Fibroblast of skin of left quadriceps (primary cell): ENCODE measurements around the gene SSX2IP.
"Not testable (repeated sequence)": the region's sequence is repeated elsewhere in the genome, so short reads cannot be mapped to it uniquely, and the experiment has no call there.

ENCODE experiments used
- DNase-seq, 2 experiments: peaks; one replicate each; pipeline ENCODE4 v3.0.0-alpha.2; 2013; ENCODE audit warnings: low read depth in 2 of 2

Gene SSX2IP

DNA sequence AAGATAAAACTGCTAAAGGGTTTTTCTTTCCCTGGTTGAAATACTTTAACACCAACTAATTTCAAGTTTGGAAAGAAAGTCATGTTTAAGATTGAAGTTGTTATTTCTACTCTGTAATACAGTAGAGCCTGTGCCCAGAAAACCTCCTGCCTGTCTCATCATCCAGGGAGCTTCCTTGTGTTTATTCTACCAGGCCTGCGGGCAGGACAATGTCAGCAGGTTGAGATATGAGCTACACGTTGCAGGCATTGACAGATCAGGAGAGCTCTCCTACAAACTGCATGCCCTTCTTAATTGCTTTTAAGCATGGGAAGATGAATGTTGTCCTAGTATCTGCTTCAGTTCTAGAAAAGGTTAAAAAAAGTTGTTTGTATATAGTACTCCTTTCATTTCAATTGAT lies 72.9 kb downstream of the SSX2IP start:
- DNase-seq: no peak

DNA sequence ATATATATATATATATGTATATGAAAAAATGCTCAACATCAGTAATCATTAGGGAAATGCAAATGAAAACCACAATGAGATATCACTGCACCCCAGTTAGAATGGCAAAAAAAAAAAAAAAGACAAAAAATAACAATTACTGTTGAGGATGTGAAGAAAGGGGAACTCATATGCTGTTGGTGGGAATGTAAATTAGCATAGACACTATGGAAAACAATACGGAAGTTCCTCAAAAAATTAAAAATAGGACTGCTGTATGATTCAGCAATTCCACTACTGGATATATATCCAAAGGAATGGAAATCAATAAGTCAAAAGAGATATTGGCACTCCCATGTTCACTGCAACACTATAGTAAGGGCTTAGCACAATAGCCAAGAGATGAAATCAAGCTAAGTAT lies 74.5 kb downstream of the SSX2IP start:
- no peak for DNase-seq

DNA sequence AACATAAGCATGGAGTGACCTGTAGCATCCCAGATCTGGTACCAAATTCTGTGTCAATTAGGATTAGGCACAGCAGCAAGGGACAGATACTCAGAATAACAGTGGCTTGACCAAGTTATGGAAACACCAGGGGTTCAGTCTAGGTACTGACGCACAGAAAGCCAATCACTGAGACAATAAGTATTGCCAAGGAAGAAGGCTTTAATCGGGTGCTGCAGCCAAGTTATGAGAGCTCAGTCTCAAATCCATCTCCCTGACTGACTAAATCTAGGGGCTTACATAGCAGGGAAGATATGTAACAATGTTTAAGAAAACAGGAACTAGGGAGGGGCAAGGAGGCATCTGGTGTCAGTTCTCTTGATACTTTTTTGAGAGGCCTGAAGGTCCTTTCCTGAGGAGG lies 76.4 kb downstream of the SSX2IP start:
- no peak for DNase-seq

DNA sequence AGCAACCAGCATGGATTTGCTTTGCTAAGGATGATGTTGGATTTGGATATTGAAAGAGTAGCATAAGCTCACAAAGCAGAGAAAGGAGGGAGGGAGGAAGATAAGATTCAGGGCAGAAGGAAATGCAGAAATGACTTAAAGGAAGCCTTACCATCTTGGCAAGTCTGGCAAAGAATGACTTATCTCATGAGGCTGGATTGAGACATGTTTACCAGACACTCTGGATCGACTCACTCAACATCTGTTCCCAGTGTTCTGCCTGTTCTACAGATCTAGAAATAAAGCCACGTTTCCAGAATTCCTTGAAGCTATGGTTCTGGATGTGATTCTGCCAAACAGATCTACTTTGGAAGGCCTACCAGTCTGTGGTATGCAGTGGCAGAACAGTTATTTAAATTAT lies 77.2 kb downstream of the SSX2IP start:
- DNase-seq: no peak

DNA sequence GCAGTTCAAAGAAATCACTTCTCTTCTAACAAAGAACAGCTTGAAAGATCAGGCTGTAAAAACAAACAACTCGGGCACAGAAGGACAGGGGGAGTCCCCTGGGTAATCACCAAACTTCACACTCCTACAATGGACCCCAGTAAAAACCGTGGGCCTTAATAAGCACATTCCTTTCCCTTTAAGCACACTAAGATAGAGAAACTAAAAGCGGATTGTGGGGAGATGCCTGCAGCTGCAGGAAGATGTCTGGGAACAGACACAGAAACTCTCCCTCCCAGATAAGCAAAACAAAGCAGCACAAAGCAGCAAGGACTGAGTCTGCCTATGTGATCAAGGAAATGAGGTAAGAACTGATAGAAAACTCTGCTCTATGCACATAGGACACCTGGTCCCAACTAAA lies 78.5 kb downstream of the SSX2IP start:
- no peak for DNase-seq

DNA sequence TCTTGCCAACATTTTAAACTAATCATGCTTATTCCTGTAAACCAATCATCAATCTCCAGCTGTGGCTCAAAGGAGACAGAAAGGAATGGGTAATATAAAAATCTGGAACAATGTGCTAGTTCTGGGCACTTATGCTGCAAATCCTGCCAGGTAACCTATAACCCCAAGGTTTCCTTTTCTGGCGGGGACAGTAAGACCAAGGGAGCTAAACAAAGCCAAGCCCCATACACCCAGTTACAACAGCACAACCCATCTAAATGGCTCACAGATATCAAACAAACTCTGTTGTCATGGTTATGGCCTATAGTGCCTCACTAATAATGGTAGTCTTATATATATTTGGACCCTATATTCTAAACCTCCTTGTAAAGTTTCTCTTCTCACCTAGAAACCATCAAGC lies 79.2 kb downstream of the SSX2IP start:
- DNase-seq: no peak

DNA sequence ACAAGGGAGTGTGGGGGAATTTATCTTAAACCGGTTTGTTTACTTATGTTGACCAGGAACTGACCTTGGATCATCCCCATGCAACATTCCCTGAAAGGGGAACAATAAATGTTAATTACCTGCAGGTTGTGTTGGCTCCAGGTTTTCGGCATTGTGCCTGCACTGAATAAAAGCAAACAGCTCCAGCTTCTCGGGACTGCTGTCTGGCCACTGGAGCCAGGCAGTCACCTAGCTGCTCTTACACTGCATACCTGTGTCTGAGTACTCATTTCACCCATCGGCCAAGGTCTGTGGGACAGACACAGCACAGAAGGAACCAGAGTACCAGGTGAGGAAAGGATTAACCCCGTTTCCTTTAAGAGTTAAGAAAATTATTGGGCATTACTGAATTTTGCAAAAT lies 83.3 kb downstream of the SSX2IP start:
- no peak for DNase-seq

DNA sequence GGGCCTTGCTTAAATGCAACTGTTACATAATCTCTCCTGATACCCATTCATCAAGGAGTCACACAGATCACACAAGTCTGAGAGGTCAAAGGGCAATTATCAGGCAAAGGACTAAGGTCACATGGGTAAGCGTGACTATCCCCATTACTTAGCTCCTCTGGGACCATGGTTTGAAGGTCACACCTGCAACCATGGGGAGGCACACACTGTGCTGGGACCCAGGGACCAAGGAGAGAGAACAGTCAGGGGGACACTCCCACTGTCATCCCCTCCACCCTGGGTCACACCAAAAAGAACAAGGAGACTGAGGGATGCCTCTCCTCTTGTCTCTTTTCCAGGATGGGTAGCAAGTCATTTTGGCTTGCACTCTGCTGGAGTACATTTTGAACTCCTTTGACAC lies 85.1 kb downstream of the SSX2IP start:
- DNase-seq: no peak

DNA sequence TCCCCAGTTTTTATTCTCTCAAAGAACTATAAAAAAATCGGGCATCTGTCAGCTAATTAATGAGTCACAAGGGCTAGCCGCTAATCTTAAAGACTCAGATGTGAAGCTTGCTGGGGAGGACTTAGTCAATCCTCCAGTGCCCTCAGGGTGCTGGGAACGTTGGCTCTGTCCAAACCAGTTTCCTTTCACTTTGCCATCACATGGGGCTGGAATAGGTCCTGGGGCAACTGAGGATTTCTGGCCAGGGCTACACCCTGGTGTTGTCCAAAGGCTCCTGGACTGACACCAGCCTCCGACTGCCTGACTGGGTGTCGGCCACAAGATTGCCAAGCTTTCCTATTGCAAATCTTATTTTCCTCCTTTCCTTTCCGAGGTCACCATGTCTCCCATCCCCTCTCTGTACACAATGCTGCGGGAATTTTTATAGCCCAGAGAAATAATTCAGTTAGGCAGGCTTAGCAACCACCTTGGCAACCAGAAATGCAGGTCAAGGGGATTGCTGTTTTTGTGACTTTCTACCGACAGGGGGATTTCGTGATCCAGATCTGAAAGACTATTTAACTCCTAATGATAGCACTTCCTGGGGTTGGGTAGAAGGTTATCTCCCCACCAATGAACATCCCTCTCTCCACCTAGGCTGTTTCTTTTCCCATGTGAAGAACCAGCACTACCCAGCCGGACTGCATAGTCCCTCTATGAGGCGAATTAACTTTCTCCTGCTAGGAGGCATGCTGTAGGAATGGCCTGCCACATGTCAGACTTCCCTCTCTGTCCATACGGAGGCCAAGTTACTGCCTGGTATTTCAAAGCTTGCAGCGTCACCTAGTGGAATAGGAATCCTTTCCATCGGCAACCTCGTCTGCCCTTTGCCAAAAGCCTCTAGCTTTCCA lies 86.1 kb downstream of the SSX2IP start:
- no peak for DNase-seq

DNA sequence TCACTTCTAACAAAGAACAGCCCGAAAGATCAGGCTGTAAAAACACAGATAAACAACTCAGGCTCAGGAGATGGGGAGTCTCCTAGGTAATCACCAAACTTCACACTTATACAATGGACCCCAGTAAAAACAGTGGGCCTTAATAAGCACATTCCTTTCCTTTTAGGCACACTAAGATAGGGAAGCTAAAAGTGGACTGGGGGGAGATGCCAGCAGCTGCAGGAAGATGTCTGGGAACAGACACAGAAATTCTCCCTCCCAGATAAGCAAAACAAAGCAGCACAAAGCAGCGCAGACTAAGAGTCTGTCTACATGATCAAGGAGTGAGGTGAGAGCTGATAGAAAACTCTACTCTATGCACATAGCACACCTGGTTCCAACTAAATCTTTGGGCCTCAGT lies 87.0 kb downstream of the SSX2IP start:
- DNase-seq: no peak

DNA sequence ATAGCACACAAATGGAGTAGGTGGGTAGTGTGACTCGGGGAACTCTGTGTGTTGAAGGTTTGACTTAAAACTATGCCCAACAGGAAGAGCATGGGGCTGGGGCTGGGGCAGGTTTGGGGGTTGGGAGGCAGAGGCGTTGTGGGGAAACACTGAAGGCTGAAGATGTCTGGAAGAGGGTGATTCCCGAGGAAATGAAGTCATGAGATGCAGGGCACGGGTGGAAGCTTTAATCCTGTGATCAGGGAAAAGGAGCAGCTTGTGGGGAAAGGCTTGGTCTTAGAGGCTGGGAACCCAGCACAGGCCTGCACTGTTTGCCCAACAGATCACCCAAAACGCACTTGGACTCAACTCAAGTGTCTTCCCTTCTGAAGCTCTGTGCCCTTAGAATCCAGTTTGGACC lies 89.5 kb downstream of the SSX2IP start:
- no peak for DNase-seq

DNA sequence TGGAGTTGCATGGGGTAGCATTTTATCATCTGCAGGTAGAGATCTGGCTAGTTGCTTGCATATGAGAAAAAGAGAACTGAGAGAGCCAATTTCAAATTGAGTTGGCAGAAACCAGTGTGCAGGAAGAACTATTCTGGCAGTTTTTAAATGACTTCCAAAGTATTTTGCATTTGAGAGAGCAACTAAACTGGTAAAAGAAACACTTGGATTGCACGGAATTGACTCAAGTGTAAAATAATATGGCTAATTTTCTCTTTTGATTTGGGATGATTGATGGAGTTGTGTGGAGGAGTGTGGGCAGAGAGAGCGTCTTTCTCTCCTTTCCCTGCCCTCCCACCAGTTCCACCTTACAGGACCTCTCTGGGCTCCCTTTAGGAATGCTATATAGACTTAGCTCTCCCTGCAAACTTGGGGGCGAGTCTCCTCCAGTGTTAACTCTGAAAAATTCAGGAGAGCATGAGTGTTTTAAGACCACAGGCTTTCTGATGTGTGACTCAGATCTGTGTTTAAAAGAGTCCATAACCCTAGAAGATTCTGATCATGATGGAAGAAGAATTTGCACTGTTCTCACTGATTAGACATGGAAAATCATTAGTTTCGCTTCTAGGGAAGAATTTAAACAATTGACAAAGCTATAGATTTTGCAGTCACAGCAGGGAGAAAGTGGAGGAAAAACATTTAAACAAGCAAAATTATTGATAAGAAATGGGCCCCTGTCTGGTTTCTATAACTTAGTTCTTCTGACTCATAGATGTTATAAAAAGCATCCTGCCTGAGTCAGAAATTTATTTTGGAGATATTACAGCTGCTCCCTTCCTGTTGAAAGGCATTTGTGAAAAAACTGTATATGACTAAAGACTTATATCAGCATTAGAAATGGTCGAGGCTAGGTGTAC lies 91.2 kb downstream of the SSX2IP start:
- peak; percentile 65 to 72 for DNase-seq

DNA sequence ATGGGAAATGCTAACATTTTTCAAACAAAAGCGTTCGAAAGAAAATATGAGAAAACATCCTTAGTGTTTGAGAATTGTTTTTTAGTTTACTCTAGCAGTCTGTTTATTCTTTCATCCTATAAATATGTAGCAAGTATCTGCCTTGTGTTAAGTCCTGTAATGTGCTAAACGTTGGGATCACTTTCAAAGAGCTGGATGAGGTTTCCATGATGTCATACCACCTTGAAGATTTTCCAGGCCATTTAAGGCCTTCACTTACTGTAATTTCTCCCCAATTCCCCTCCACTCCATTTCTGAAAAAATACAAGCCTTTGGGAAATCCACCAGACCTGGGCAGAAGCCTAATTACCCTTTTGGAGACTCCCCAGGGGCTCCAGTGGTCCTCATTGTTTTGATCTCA lies 91.8 kb downstream of the SSX2IP start:
- no peak for DNase-seq

DNA sequence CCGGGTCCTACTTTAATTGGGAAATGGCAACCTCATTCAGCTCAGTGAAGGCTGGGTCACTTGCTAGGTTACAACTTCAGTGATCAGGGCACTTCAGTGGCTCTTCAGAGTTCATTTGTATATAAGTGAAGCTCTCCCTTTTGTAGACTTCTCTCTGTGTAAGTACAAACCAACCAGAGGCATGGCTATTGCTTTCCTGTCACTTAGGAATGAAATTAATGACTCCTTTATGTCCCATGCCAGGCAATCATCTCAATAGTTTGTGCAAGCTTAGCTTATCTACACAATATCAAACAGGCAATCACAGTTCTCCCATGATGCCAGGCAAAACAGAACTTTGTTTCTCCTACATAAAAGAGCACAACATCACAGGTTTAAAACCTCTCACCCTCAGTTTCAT lies 93.2 kb downstream of the SSX2IP start:
- no peak for DNase-seq

DNA sequence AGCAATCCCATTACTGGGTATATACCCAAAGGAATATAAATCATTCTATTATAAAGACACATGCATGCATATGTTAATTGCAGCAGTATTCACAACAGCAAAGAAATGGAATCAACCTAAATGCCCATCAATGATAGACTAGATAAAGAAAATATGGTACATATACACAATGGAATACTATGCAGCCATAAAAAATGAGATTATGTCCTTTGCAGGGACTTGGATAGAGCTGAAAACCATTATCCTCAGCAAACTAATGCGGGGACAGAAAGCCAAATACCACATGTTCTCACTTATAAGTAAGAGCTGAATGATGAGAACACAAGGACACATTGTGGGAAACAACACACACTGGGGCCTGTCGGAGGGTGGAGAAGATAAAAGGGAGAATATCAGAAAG lies 95.3 kb downstream of the SSX2IP start:
- not testable (repeated sequence) for DNase-seq
